ENCODE data around the gene C5orf58. TPM values are rescaled to one million over a fixed set of nuclear protein-coding genes. Genes with fewer than 3 reads are reported as not detected.

The C5orf58 gene
- total and polyA plus RNA-seq, 4 experiments from 2014 or later: 2.4 TPM; not detected in 3

DNA sequence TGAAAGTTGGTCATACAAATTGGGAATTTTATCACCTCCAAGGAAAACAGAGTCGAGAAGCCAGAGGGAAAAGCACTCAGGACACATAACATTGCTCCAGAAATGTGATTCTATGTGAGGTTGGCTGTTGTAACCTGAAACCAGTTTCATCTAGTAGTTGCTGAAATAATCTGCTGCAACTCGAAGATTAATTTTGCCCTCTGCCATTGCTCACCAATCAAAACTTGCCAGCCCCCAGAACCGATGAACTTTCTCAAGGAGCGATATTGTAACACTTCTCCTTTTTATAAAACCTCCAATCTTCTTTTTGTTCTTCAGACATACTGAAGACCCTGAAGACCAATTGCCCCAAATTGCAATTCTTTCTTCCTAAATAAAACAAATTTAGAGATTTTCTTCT lies 31.1 kb downstream of the C5orf58 start:
- Histone ChIP-seq H3K9me3 (ENCODE audit: control insufficient read depth in 1 of 2, low read length in 2 of 2) (no peaks in the 10 kb centered on the region), H3K4me3 (ENCODE audit: low read length in 2 of 2) (no peak overlapping the region), H3K27me3 (ENCODE audit: insufficient read depth, low read length) (no peaks in the 10 kb centered on the region), H3K36me3 (ENCODE audit: insufficient read depth, low read length) (peaks cover 83% of the 10 kb centered on the region), H3K4me1 (ENCODE audit: insufficient read depth, low read length) (peaks cover 96% of the 10 kb centered on the region), H3K27ac (ENCODE audit: low read depth, low read length) (peak overlapping the region; percentile 25)
- POLR2A ChIA-PET (ENCODE audit: partially characterized antibody): interaction anchor here (6.1 to 32.1 kb wide), 3 partner anchors 12 to 69 kb away, joined by 116 to 1265 read pairs (median 148); partner anchors contain the start of gene LCP2
- H3K4me3 Mint-ChIP-seq: peak overlapping the region in 2 of 8 donors; percentile 26 to 59
- no peak for DNase-seq
- H3K27me3 Mint-ChIP-seq: no peaks in the 10 kb centered on the region
- peaks cover 57 to 94% (median 83%) of the 10 kb centered on the region in 4 donors for H3K4me1 Mint-ChIP-seq
- H3K9me3 Mint-ChIP-seq: no peaks in the 10 kb centered on the region
- intact Hi-C loops (cut with micrococcal nuclease): loop anchor here (2.0 kb wide), 1 partner anchor 15 kb away; no protein-coding TSS in a partner anchor
- CTCF ChIA-PET (ENCODE audit: partially characterized antibody): interaction anchor here (6.0 to 7.1 kb wide), 4 partner anchors 14 to 76 kb away, joined by 133 to 200 read pairs (median 161); partner anchors contain the start of gene LCP2
- peaks cover 86 to 88% of the 10 kb centered on the region in 2 donors for H3K36me3 Mint-ChIP-seq
- peak overlapping the region; percentile 53 to 93 (median 77) for H3K27ac Mint-ChIP-seq

DNA sequence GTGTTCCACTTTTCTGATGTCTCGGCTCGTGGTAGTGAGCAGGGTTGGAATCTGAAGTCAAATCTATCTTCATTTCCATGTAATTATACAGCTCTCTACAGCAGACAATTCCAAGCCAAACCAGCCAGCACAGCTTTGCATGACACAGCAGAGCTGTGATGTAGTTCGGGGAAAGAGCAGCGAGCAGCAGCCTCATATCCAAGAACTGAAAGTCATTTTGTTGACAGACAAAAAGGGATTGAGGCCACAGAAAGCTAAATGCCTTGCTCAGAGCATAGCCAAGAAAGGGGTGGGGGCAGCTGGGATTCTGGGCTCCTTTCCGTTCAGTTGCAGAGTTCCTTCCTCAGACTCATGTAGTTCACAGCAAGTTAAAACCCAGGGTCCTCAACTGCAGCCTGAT lies 32.7 kb downstream of the C5orf58 start:
- peak overlapping the region in 5 of 7 donors; percentile 30 to 100 (median 95) for H3K27ac Mint-ChIP-seq
- intact Hi-C loops (cut with micrococcal nuclease): loop anchor here (5.0 kb wide), 1 partner anchor 37 kb away; no protein-coding TSS in a partner anchor
- Histone ChIP-seq H3K4me3 (ENCODE audit: low read length in 2 of 2) (no peak overlapping the region), H3K36me3 (ENCODE audit: insufficient read depth, low read length) (peaks cover 81% of the 10 kb centered on the region), H3K4me1 (ENCODE audit: insufficient read depth, low read length) (peaks cover 98% of the 10 kb centered on the region), H3K27ac (ENCODE audit: low read depth, low read length) (peak overlapping the region; percentile 66), H3K27me3 (ENCODE audit: insufficient read depth, low read length) (no peaks in the 10 kb centered on the region), H3K9me3 (ENCODE audit: control insufficient read depth in 1 of 2, low read length in 2 of 2) (no peaks in the 10 kb centered on the region)
- H3K9me3 Mint-ChIP-seq: no peaks in the 10 kb centered on the region
- H3K27me3 Mint-ChIP-seq: no peaks in the 10 kb centered on the region
- no peak overlapping the region for H3K4me3 Mint-ChIP-seq
- peaks cover 66 to 94% (median 83%) of the 10 kb centered on the region in 4 donors for H3K4me1 Mint-ChIP-seq
- POLR2A ChIA-PET (ENCODE audit: partially characterized antibody): interaction anchor here (1.0 to 32.1 kb wide), 7 partner anchors 11 to 76 kb away, joined by 3 to 1265 read pairs (median 13); partner anchors contain the start of gene LCP2
- DNase-seq: no peak
- CTCF ChIA-PET (ENCODE audit: partially characterized antibody): interaction anchor here (1.4 to 7.1 kb wide), 11 partner anchors 9 to 74 kb away, joined by 4 to 200 read pairs (median 32); partner anchors contain the start of gene LCP2
- peaks cover 86% of the 10 kb centered on the region in 2 donors for H3K36me3 Mint-ChIP-seq

DNA sequence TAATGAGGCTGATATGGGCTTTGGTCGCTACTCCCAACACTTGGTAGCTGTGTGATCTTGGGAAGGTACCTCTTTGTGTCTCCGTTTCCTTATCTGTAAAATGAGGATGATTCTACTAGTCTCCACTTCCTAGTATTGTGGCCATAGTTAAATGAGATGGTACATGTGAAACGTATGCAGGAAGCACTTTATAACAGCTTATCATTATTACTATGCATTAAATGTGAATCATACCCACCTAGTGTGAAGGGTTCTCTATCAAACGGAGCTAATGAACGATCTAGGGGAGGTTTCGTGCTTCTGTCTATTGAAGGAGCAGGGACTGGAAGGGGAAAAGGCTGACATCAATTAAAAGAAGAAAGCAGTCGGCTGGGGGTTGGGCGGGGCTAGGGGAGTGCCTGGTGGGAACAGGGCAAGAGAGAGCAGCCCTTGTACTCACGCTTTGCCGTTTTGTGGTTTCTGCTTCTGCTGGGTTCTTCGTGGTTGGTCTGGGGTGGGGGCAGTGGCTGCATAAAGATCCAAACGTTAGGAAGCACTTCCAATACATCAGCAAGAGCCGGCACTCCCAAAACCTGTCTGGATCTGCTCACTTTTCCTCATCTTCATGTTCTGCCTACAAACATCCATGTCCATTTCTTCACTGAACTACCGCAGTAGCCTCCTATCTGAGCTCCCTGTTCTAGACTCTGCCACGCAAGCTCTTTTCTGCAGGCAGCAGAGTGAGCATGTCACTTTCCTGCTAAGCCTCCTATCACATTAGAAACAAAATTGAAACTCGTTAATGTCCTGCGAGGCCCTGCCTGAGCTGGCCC lies 34.0 kb downstream of the C5orf58 start:
- CTCF ChIA-PET (ENCODE audit: partially characterized antibody): interaction anchor here (0.9 to 7.1 kb wide), 20 partner anchors 8 to 153 kb away, joined by 3 to 200 read pairs (median 12); partner anchors contain the start of genes C5orf58 and LCP2
- H3K27me3 Mint-ChIP-seq: no peaks in the 10 kb centered on the region
- H3K27ac ChIP-seq (ENCODE audit: low read depth, low read length): peak overlapping the region; percentile 66
- H3K9me3 ChIP-seq (ENCODE audit: control insufficient read depth in 1 of 2, low read length in 2 of 2): no peaks in the 10 kb centered on the region
- H3K4me1 ChIP-seq (ENCODE audit: insufficient read depth, low read length): peaks cover 97% of the 10 kb centered on the region
- intact Hi-C loops (cut with micrococcal nuclease): loop anchor here (1.0 to 5.0 kb wide), 2 partner anchors 12 to 36 kb away; no protein-coding TSS in a partner anchor
- peaks cover 86 to 87% of the 10 kb centered on the region in 2 donors for H3K36me3 Mint-ChIP-seq
- POLR2A ChIA-PET (ENCODE audit: partially characterized antibody): interaction anchor here (0.7 to 32.1 kb wide), 16 partner anchors 8 to 74 kb away, joined by 3 to 1265 read pairs (median 4); partner anchors contain the start of gene LCP2
- peak in 4 of 5 donors; percentile 28 to 85 (median 40) for DNase-seq
- peak overlapping the region; percentile 32 to 86 (median 75) for H3K4me3 Mint-ChIP-seq
- peaks cover 81% of the 10 kb centered on the region for H3K36me3 ChIP-seq (ENCODE audit: insufficient read depth, low read length)
- peak overlapping the region in 1 of 2 donors; percentile 33 for H3K4me3 ChIP-seq (ENCODE audit: low read length in 2 of 2)
- H3K27me3 ChIP-seq (ENCODE audit: insufficient read depth, low read length): no peaks in the 10 kb centered on the region
- no peaks in the 10 kb centered on the region for H3K9me3 Mint-ChIP-seq
- peaks cover 69 to 94% (median 83%) of the 10 kb centered on the region in 4 donors for H3K4me1 Mint-ChIP-seq
- peak overlapping the region; percentile 90 to 100 (median 95) for H3K27ac Mint-ChIP-seq

DNA sequence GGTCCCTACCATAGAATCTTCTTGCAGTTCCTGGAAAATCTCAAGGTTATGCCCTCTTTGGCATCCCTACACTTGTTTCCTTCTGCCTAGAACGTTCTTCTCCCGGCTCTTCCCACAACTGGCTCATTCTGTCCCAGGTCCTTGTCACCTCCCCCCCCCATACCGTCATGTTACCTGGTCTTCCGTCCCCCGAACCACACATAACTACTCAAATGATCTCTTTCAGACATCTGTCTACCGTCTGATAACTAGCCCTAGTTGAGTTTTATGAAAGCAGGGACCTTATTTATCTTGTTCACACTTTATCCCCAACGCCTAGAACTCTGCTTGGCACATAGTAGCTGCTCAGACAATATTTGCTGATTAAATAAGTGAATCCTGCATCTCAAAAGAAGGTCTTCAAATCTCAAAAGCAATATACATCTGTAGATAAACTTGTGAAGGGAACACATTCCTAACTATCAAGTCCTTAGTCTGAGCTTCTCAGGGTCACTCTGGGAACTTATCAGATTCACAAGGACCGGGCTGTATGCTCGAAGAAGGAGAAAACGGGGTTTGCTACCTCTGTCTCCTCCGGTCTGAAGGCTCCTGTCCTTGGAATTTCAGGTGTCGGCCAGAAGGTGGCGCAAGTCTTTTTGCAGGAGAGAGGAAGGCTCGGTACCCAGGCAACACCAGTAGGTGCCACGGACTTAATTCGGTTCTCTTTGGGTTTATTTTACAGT lies 34.8 kb downstream of the C5orf58 start:
- intact Hi-C loops (cut with micrococcal nuclease): loop anchor here (1.0 to 5.0 kb wide), 6 partner anchors 11 to 72 kb away; no protein-coding TSS in a partner anchor
- Mint-ChIP-seq H3K4me1 (peaks cover 67 to 92% (median 81%) of the 10 kb centered on the region in 4 donors), H3K27ac (peak overlapping the region; percentile 90 to 100 (median 95)), H3K27me3 (no peaks in the 10 kb centered on the region), H3K4me3 (peak overlapping the region; percentile 41 to 86 (median 75)), H3K9me3 (no peaks in the 10 kb centered on the region), H3K36me3 (peaks cover 84 to 85% of the 10 kb centered on the region in 2 donors)
- peaks cover 94% of the 10 kb centered on the region for H3K4me1 ChIP-seq (ENCODE audit: insufficient read depth, low read length)
- DNase-seq: peak; percentile 80 to 83 (median 82)
- peaks cover 80% of the 10 kb centered on the region for H3K36me3 ChIP-seq (ENCODE audit: insufficient read depth, low read length)
- H3K27me3 ChIP-seq (ENCODE audit: insufficient read depth, low read length): no peaks in the 10 kb centered on the region
- no peaks in the 10 kb centered on the region for H3K9me3 ChIP-seq (ENCODE audit: control insufficient read depth in 1 of 2, low read length in 2 of 2)
- ChIA-PET CTCF (ENCODE audit: partially characterized antibody) (interaction anchor here (0.7 to 7.1 kb wide), 25 partner anchors 9 to 153 kb away, joined by 3 to 200 read pairs (median 9); partner anchors contain the start of genes C5orf58 and LCP2), POLR2A (ENCODE audit: partially characterized antibody) (interaction anchor here (0.7 to 32.1 kb wide), 12 partner anchors 9 to 74 kb away, joined by 3 to 1265 read pairs (median 6); partner anchors contain the start of gene LCP2)
- H3K27ac ChIP-seq (ENCODE audit: low read depth, low read length): peak overlapping the region; percentile 66
- H3K4me3 ChIP-seq (ENCODE audit: low read length in 2 of 2): peak overlapping the region in 1 of 2 donors; percentile 33

DNA sequence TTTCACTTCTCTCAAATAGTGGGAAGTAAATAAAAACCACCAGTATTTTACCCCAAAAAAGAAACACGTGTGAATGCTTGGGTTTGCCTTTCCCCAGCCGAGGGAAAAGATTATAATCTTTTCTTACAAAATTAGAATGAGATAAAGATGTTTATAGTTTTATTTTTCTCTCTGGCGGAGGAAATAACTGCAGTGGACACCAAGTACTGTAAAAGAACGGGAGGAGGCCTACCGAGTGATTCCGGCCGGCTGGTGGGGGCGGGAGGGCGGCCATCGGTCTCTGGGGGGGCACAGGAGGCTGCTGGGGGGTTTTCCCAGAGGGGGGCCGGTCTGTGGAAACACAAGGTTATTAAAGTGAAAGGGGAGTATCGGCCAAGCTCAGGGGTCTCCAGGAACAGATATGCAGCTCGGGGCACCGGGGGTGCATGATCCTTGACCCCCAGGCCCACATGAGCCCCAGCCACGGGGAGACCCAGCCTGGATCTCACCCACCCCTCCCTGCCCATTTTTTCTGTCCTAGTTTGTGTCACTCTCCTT lies 35.4 kb downstream of the C5orf58 start:
- Mint-ChIP-seq H3K36me3 (peaks cover 84 to 86% of the 10 kb centered on the region in 2 donors), H3K4me3 (peak overlapping the region; percentile 70 to 86 (median 78)), H3K9me3 (no peaks in the 10 kb centered on the region), H3K27me3 (no peaks in the 10 kb centered on the region), H3K27ac (peak overlapping the region; percentile 90 to 100 (median 95)), H3K4me1 (peaks cover 63 to 91% (median 81%) of the 10 kb centered on the region in 4 donors)
- no peaks in the 10 kb centered on the region for H3K27me3 ChIP-seq (ENCODE audit: insufficient read depth, low read length)
- no peak overlapping the region for H3K4me3 ChIP-seq (ENCODE audit: low read length in 2 of 2)
- H3K36me3 ChIP-seq (ENCODE audit: insufficient read depth, low read length): peaks cover 79% of the 10 kb centered on the region
- intact Hi-C loops (cut with micrococcal nuclease): loop anchor here (1.0 to 5.0 kb wide), 5 partner anchors 10 to 71 kb away; no protein-coding TSS in a partner anchor
- POLR2A ChIA-PET (ENCODE audit: partially characterized antibody): interaction anchor here (1.1 to 32.1 kb wide), 10 partner anchors 8 to 71 kb away, joined by 3 to 1265 read pairs (median 10); partner anchors contain the start of gene LCP2
- CTCF ChIA-PET (ENCODE audit: partially characterized antibody): interaction anchor here (1.0 to 7.1 kb wide), 19 partner anchors 9 to 152 kb away, joined by 3 to 200 read pairs (median 10); partner anchors contain the start of genes C5orf58 and LCP2
- no peaks in the 10 kb centered on the region for H3K9me3 ChIP-seq (ENCODE audit: control insufficient read depth in 1 of 2, low read length in 2 of 2)
- peak in 1 of 5 donors; percentile 34 for DNase-seq
- peaks cover 94% of the 10 kb centered on the region for H3K4me1 ChIP-seq (ENCODE audit: insufficient read depth, low read length)
- peak overlapping the region; percentile 66 for H3K27ac ChIP-seq (ENCODE audit: low read depth, low read length)

DNA sequence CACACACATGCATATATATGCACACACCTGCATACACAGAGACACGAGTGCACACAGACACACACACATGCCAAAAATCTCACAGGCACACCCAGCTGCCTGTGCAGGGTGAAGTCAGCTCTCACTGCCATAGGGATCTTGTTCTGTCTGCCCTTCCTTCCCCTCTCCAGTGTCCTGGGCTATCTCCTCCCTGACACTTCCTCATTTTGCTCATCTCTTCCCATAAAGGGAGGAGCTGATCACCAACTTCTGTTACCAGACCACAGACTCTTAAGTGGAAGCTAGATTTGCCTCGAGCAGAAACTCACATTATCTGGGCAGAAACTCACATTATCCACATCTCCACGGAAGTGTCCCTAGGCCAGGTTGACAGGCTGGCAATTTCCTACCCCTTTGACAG lies 36.1 kb downstream of the C5orf58 start:
- Mint-ChIP-seq H3K27ac (peak overlapping the region; percentile 90 to 100 (median 95)), H3K27me3 (no peaks in the 10 kb centered on the region), H3K9me3 (no peaks in the 10 kb centered on the region), H3K4me3 (peak overlapping the region; percentile 65 to 86 (median 74)), H3K4me1 (peaks cover 63 to 91% (median 80%) of the 10 kb centered on the region in 4 donors), H3K36me3 (peaks cover 84% of the 10 kb centered on the region in 2 donors)
- ChIA-PET POLR2A (ENCODE audit: partially characterized antibody) (interaction anchor here (0.6 to 32.1 kb wide), 9 partner anchors 7 to 70 kb away, joined by 3 to 1265 read pairs (median 6); partner anchors contain the start of gene LCP2), CTCF (ENCODE audit: partially characterized antibody) (interaction anchor here (1.1 to 7.1 kb wide), 10 partner anchors 9 to 151 kb away, joined by 3 to 200 read pairs (median 60); partner anchors contain the start of gene LCP2)
- Histone ChIP-seq H3K27ac (ENCODE audit: low read depth, low read length) (peak overlapping the region; percentile 66), H3K9me3 (ENCODE audit: control insufficient read depth in 1 of 2, low read length in 2 of 2) (no peaks in the 10 kb centered on the region), H3K36me3 (ENCODE audit: insufficient read depth, low read length) (peaks cover 80% of the 10 kb centered on the region), H3K4me3 (ENCODE audit: low read length in 2 of 2) (no peak overlapping the region), H3K4me1 (ENCODE audit: insufficient read depth, low read length) (peaks cover 94% of the 10 kb centered on the region), H3K27me3 (ENCODE audit: insufficient read depth, low read length) (no peaks in the 10 kb centered on the region)
- DNase-seq: no peak
- intact Hi-C loops (cut with micrococcal nuclease): loop anchor here (1.0 to 5.0 kb wide), 5 partner anchors 9 to 70 kb away; no protein-coding TSS in a partner anchor
